A172 (cell line): ENCODE measurements around the gene PSMG1. TPM values are rescaled to one million over a fixed set of nuclear protein-coding genes. Genes with fewer than 3 reads are reported as not detected.

Experiments used
- total RNA-seq: library from RNA; depleted of rRNA; stranded (reverse); fragments of >200 nt; shearing (Covaris generic); gene quantifications from 2 replicates; pipeline ENCODE4 v1.2.3, GENCODE V29; 2014; rRNA removed

Gene PSMG1
- total RNA-seq, 1 experiment from 2014 or later, result 162 TPM

Other genes starting within 250 kb of the PSMG1 start
- gene BRWD1, start 130.2 kb upstream of the PSMG1 start, total RNA-seq, result 40.5 and 46.9 TPM in 2 replicates
- gene HMGN1, start 165.6 kb upstream of the PSMG1 start, total RNA-seq, result 461 and 562 TPM in 2 replicates